HEK293 (cell line): ENCODE data around the gene SEC24C.

Experiments
- CTCF ChIP-seq: fragments of 450-650 bp; formaldehyde crosslinking; IDR thresholded peaks from 2 replicates; pipeline ENCODE4 v1.5.1; 2016; ENCODE audit warnings: missing biosample characterization, missing genetic modification characterization
- KLF10 ChIP-seq: fragments of 450-650 bp; IDR thresholded peaks from 2 replicates; pipeline ENCODE4 v1.5.1; 2018; ENCODE audit warnings: missing biosample characterization, mild to moderate bottlenecking, missing genetic modification characterization
- TCF7L2 ChIP-seq: IDR thresholded peaks from 2 replicates; pipeline ENCODE4 v1.6.1; 2011; ENCODE audit warnings: low read depth, mild to moderate bottlenecking, inconsistent platforms, low read length, moderate library complexity, borderline replicate concordance
- YY1 ChIP-seq: fragments of 450-650 bp; formaldehyde crosslinking; IDR thresholded peaks from 2 replicates; pipeline ENCODE4 v1.5.1; 2018; ENCODE audit warnings: missing biosample characterization, missing genetic modification characterization
- ZNF132 ChIP-seq: fragments of 450-650 bp; formaldehyde crosslinking; IDR thresholded peaks from 2 replicates; pipeline ENCODE4 v1.5.1; 2017; ENCODE audit warnings: missing biosample characterization, missing genetic modification characterization, borderline replicate concordance
- ZNF174 ChIP-seq: fragments of 450-650 bp; formaldehyde crosslinking; IDR thresholded peaks from 2 replicates; pipeline ENCODE4 v1.5.0; 2017; ENCODE audit warnings: missing biosample characterization, mild to moderate bottlenecking, missing genetic modification characterization
- ZNF335 ChIP-seq: fragments of 450-650 bp; formaldehyde crosslinking; conservative IDR thresholded peaks from 2 replicates; pipeline ENCODE4 v1.5.1; 2016; ENCODE audit warnings: missing biosample characterization, missing genetic modification characterization
- ZNF555 ChIP-seq: fragments of 450-650 bp; formaldehyde crosslinking; conservative IDR thresholded peaks from 2 replicates; pipeline ENCODE4 v1.5.1; 2017; ENCODE audit warnings: missing biosample characterization, mild to moderate bottlenecking, missing genetic modification characterization, inconsistent platforms
- ZNF626 ChIP-seq: fragments of 450-650 bp; sonication (Bioruptor Pico); formaldehyde crosslinking; IDR thresholded peaks from 2 replicates; pipeline ENCODE4 v1.5.1; 2018; ENCODE audit warnings: missing biosample characterization, missing genetic modification characterization, inconsistent platforms
- ZNF707 ChIP-seq: fragments of 450-650 bp; formaldehyde crosslinking; IDR thresholded peaks from 2 replicates; pipeline ENCODE4 v1.5.1; 2016; ENCODE audit warnings: missing biosample characterization, missing genetic modification characterization
- TF ChIP-seq, protein P1 (sequence below): sonication (generic); formaldehyde crosslinking; IDR thresholded peaks from 2 replicates; pipeline ENCODE4 v1.8.1; 2022; ENCODE audit warnings: mild to moderate bottlenecking, moderate library complexity, missing genetic modification reagents

GRCh38 chr10:73812657-73813056 lies 68.5 kb downstream of the SEC24C start:
- TF ChIP-seq, protein P1, sequence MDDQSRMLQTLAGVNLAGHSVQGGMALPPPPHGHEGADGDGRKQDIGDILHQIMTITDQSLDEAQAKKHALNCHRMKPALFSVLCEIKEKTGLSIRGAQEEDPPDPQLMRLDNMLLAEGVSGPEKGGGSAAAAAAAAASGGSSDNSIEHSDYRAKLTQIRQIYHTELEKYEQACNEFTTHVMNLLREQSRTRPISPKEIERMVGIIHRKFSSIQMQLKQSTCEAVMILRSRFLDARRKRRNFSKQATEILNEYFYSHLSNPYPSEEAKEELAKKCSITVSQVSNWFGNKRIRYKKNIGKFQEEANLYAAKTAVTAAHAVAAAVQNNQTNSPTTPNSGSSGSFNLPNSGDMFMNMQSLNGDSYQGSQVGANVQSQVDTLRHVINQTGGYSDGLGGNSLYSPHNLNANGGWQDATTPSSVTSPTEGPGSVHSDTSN = no peak
- no peak for TF ChIP-seq TCF7L2
- no peak for TF ChIP-seq ZNF132 (tag by site-specific recombination)
- TF ChIP-seq ZNF707 (tag by site-specific recombination) = no peak
- TF ChIP-seq ZNF174 (tag by site-specific recombination) = no peak
- no peak for TF ChIP-seq ZNF555 (tag by site-specific recombination)
- TF ChIP-seq KLF10 (tag by site-specific recombination) = no peak
- TF ChIP-seq ZNF335 = no peak
- TF ChIP-seq ZNF626 = no peak
- TF ChIP-seq CTCF = no peak
- TF ChIP-seq YY1 (tag by site-specific recombination) = no peak
